ENCODE data around the gene OBSCN. TPM values are rescaled to one million over a fixed set of nuclear protein-coding genes. Genes with fewer than 3 reads are reported as not detected.

The OBSCN gene
- total and polyA plus RNA-seq, 11 donors = 155 to 524 (median 354) TPM

GRCh38 chr1:228162286-228163006 lies 45.4 kb upstream of the OBSCN start:
- intact Hi-C loops (cut with DNase I) = loop anchor here in 3 of 10 donors (2.0 kb wide), 2 partner anchors 14 to 22 kb away; partner anchors contain the start of genes GJC2 (in 2 of the 3) and GUK1 (in 1 of the 3)
- peak overlapping the region in 2 of 12 donors; percentile 2 to 4 for H3K4me3 ChIP-seq
- peaks cover 0 to 24% (median 0%) of the 10 kb centered on the region in 9 donors for H3K27me3 ChIP-seq
- 14 to 29% (median 18%) methylated on average over 9 to 14 of the region's 14 CpGs for WGBS, 4 donors
- H3K9me3 ChIP-seq = no peaks in the 10 kb centered on the region
- TF ChIP-seq CTCF (IDR thresholded peaks at IDR 0.05) = peak in 1 of 12 donors; percentile 24
- no peak for TF ChIP-seq POLR2A (IDR thresholded peaks at IDR 0.05)
- H3K36me3 ChIP-seq = no peaks in the 10 kb centered on the region
- ATAC-seq (peak in 2 of 4 donors; percentile 3 to 27), DNase-seq (peak in 4 of 5 donors; percentile 71 to 79 (median 77))
- H3K4me1 ChIP-seq = peaks cover 0 to 61% (median 43%) of the 10 kb centered on the region in 12 donors
- H3K27ac ChIP-seq = peak overlapping the region; percentile 64 to 100 (median 88)

- TF ChIP-seq CTCF (IDR thresholded peaks at IDR 0.05) = no peak
- TF ChIP-seq POLR2A (IDR thresholded peaks at IDR 0.05) = peak in 1 of 2 donors; percentile 14
- WGBS, 4 donors = 35 to 50% (median 44%) methylated on average over 14 to 30 of the region's 30 CpGs
- peak in 1 of 4 donors; percentile 12 for ATAC-seq
- H3K27ac ChIP-seq = peak overlapping the region; percentile 64 to 100 (median 88)
- H3K36me3 ChIP-seq = peaks cover 0 to 2% (median 0%) of the 10 kb centered on the region in 9 donors
- peak; percentile 63 to 85 (median 79) for DNase-seq
- no peaks in the 10 kb centered on the region for H3K9me3 ChIP-seq
- peak overlapping the region in 2 of 12 donors; percentile 2 to 4 for H3K4me3 ChIP-seq
- peaks cover 0 to 24% (median 0%) of the 10 kb centered on the region in 9 donors for H3K27me3 ChIP-seq
- H3K4me1 ChIP-seq = peaks cover 0 to 60% (median 43%) of the 10 kb centered on the region in 12 donors
- intact Hi-C loops (cut with DNase I) = loop anchor here in 3 of 10 donors (2.0 kb wide), 2 partner anchors 14 to 22 kb away; partner anchors contain the start of genes GJC2 (in 2 of the 3) and GUK1 (in 1 of the 3)
These were observed 44.7 kb upstream of the OBSCN start for GRCh38 chr1:228163007-228163753.

GRCh38 chr1:228163776-228164519 lies 43.9 kb upstream of the OBSCN start:
- 85 to 93% (median 89%) methylated on average over 10 of the region's 10 CpGs for WGBS, 4 donors
- intact Hi-C loops (cut with DNase I) = loop anchor here in 5 of 10 donors (2.0 kb wide), 2 partner anchors 15 to 23 kb away; partner anchors contain the start of genes GUK1 (in 4 of the 5) and GJC2 (in 2 of the 5)
- peaks cover 0 to 57% (median 43%) of the 10 kb centered on the region in 12 donors for H3K4me1 ChIP-seq
- DNase-seq = peak in 2 of 5 donors; percentile 25 to 61
- H3K27me3 ChIP-seq = peaks cover 0 to 20% (median 0%) of the 10 kb centered on the region in 9 donors
- H3K36me3 ChIP-seq = peaks cover 0 to 4% (median 0%) of the 10 kb centered on the region in 9 donors
- TF ChIP-seq POLR2A (IDR thresholded peaks at IDR 0.05) (no peak), CTCF (IDR thresholded peaks at IDR 0.05) (no peak)
- peak overlapping the region; percentile 81 to 100 (median 98) for H3K27ac ChIP-seq
- H3K9me3 ChIP-seq = no peaks in the 10 kb centered on the region
- no peak for ATAC-seq
- H3K4me3 ChIP-seq = no peak overlapping the region

Data from heart left ventricle (tissue), 16 donors.